ELF-1 (cell line): Measurements from ENCODE around the gene KIAA1614.
A peak's percentile ranks its signal among the peaks of the same experiment; 100 is the strongest.
"Not testable (repeated sequence)": the region's sequence is repeated elsewhere in the genome, so short reads cannot be mapped to it uniquely, and the experiment has no call there.

Experiments used
- DNase-seq: peaks from one replicate; pipeline ENCODE4 v3.0.0-alpha.2; 2016; ENCODE audit warnings: low read depth, low spot score

Gene KIAA1614

DNA sequence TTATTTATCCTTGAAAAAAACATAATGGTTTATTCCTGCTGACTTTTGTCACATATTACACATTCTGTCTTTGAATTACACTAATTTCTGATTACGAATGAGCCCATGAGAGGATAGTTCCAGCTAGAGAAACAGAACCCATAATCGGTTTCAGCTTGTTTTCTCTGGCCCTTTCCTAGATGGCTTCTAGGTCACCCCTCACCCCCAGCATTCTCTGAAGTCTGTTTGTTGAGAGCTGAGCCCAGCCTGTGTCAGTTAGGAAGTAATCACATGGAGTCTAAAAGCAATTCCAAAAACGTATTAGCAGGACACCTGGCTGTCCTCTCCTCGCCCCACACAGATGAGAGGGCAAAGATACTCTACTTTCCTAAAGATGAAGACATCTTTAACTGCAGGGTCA is 48.9 kb downstream of the KIAA1614 start:
- no peak for DNase-seq

DNA sequence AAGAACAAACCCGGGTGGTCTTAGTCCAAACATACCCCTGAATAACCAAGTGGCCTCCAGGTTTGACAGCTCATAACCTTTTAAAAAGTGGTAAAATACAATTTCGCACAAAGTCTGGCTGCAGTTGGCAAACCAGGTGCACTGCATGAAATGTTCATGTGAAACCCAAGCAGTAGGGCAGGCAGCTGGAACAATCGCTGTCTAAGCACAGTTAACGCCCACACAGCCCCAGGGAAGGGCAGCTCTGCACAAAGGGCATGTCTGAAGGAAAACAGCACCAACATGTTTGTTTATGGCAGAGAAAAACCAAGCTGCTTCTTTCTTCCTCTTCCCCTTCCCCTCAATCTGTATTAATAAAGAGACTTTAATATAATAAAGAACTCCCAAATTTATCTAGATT is 49.5 kb downstream of the KIAA1614 start:
- no peak for DNase-seq

DNA sequence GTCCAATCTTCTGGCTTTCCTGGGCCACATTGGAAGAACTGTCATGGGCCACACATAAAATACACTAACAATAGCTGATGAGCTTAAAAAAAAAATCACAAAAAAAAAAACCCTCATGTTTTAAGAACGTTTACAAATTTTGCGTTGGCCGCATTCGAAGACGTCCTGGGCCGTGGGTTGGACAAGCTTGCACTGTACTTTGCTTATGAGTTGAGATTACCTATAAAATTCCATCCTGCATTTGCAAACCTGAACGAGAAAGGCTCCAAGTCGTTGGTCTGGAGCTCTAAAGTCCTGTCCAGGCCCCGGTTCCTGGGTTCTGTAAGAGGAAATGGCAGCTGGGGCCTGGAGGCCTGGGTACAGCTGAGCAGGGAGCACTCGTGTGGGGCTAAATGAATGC is 51.4 kb downstream of the KIAA1614 start:
- no peak for DNase-seq

DNA sequence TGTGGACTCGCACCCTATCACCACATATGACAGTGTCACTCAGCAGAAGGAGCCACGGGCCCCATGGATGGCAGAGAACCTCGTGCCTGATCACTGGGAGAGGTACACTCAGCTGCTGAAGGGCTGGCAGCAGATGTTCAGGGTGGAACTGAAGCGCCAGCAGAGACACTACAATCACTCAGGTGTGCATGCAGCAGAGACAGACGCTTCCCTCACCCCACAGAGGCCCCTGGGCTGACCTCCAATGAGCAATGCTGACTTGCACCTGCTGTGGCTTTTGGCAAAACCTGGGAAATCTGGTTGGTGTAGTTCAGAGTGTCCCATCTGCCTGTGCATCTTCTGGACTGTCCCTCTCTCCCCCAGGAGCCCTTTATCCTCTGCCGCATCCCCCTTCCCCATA is 51.9 kb downstream of the KIAA1614 start:
- DNase-seq, result no peak

DNA sequence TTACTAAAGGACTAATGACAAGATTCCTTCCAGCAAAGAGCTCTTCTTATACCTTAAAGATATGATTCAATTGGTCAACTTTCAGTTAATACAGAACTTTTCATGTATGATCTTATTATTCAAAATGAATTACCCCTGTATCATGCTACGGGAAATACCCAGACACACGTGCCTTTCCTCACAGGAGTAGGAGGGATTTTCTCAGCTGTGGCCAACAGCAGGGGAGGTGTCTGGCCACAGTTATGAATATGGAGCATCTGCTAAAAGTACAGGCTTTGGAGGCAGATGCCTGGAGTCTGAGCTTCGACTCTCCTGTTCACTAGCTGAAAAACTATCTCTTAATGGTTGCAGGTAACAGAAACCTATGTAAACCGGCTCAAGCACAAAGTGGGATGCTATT is 53.6 kb downstream of the KIAA1614 start:
- DNase-seq, result no peak

DNA sequence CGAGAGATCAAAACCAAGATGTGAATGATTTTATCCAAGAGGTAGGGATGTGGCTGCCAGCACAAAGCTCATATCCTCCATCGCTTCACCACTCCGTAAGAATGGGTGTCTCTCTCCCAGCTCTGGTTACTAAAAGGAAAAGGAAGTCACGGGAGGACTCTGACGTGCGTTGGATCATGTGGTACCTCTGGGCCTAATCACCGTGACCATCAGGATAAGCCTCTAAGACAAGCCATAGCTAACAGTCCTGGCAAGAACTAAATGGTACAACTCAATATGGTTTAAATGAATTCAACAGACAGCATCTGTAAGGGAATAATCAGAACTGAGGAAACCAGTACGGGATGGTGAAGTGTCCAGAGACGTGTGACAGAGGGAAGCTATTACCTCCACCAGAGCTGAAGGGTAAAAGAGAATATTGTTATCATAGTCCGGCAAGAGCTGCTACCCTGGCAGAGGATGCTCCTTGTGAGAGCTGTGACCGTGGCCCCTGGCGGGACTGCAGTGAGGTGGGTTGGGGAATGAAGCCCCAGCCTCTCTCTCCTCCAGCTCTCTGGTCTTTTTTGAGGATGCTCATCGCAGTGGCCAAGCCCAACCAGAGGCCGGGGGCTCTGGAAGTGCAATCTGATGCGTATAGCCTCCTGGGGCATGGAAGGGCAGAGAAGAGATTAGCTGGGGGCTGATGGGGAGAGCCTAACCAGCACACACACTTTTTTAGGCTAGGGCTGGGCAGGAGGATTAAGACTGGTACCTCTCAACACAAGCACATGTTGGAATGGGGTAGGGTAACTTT is 54.2 kb downstream of the KIAA1614 start:
- DNase-seq, result peak; percentile 45

DNA sequence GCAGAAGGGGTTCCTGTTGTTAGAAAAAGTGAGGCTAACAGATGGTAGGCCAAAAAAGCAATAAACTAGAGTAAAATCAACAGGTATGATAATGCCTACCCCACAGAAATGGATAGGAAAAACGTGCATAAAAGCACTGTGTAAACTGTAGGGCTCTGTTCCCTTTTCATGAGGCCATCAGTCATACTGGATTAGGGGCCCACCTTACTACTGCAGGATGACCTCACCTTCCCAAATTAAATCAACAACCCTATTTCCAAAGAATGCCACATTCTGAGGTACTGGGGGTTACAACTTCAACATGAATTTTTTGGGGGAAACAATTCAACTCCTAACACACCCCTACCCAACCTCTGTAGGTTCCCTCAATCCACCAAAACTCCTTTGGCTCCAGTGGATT is 54.9 kb downstream of the KIAA1614 start:
- DNase-seq, result no peak

DNA sequence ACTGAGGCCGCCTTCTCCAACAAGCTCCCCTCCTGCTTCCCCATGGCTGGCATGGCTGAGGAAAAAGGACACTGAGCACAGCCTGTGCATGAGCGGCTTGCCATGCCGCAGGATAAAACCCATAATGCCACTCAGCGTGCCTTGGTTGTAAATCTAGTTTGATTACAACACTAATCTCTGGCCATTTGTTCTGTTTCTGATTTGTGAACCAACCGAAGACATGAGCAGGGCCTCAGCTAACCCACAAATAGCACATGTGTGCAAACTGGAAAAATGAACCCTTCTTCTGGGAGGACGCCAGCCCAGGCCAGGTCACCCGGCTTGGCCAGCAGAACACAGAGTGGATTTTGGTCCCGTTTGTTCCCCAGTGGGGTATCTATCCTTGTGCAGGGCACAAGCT is 56.1 kb downstream of the KIAA1614 start:
- not testable (repeated sequence) for DNase-seq

DNA sequence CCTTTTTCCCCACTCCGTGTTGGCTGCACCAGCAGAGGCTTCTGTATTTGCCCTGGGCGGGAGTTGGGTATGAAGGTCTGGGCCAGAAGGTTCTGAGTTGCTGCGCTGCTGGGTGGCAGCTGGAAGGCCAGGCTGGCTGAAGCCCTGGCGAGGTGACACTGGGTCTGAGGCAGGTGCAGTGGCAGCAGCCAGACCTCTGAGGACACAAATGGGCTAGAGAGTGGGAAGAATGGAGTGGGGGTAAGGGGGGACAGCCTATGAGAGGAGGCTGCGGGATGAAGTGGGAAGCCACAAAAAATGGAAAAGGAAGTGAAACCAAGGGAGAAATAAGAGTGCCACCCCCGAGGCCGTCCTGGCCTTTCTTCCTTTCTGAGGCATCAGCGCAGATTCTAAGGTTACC is 56.7 kb downstream of the KIAA1614 start:
- no peak for DNase-seq

DNA sequence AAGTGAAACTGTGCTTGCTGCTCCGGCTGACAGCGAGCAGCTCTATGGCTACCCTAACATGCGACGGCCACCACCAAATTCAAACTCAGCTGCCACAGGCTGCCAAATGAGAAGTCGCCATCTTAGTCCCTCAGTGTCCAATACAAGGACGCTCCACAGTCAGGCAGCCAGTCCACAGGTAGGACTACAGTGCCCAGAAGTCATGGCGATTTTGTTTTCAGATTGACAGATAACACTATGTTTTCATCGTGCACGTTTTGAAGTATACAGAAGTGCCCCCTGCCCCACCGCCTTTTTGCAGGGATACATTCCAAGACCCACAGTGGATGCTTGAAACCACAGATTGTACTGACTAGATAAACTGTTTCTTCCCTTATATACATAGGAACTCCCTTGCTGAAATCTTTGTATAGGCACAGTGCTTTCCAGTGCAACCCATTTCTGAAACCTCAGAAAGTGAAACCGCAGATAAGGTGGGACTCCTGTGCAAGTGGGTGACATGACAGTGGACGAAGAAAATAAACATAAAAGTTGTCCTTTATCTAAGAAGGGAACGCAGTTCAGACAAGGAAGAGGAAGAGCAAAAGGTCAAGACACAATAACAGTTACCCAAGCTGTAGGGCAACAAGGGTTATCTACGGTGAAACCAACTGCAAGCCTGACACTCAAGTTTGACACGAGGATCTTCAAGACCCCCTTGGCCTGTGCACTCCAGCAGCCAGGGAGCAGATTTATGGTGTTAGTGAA is 57.8 kb downstream of the KIAA1614 start:
- no peak for DNase-seq

DNA sequence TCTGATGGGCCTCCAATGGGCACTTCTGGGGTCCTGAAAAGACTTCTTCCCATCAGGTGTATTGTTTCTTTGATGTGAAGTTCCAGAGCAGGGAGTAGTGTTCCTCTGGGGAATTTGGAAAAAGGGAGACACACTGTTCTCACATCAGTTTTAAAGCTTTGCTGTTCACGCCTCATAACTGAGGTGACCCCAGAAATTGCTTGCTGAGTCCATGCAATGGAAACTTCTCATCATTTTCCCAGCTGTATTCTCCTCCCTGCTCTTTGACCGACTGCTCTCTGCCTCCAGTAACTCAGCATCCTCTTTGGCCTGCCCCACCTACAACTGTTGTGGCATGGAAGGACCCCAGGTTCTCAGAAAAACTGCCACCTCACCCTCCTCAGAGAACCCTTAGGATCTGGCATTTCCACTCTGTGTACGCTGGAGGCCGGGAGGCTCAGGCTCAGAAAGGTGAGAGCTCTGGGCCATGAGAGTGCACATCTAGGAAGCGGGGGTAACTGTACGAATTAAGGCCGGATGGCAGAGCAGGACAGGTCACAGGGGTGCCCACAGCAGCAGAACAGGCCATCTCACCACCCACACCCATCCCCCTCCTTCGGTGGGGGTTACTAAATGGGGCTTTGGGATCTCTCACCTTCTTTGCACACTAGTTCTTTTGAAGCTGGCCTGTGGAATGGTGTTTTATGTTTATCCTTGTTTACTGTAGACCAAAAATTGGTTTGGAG is 58.7 kb downstream of the KIAA1614 start:
- DNase-seq, result no peak

DNA sequence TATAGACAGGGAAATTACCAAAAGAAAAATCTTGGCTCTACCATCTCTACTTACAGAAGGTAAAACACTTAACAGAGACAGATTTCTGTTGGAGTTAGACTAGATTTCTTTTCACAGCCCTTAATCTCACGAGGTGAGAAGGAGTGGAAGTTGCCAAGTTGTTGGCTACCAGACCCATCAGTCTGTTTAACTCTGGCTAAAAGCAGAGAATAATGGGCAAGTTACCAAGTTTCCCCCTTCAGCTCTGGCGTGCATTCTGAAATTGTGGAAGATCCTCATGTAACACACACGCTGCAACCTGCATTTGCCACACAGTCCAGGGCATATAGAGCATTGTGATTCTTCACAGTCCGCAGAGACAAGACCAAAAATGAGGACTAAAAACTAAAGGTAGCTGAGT is 60.7 kb downstream of the KIAA1614 start:
- DNase-seq, result no peak

DNA sequence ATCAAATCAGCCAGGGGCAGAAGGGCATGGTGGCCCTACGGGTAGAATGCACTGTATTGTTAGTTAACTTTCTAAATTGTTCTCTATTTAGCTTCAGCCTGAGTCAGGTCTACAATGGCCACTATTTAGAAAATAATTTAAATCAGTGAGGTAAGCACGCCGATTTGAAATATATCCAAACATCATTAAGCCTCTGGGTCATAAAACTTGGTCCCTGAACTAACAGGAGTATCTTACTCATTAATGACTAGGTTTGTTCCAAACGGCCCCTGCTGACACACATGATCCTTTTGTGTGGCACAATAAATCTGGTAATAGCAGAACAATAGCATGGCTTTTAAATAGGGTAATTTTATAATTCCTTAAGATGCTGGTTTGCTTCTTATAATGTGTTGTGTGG is 61.5 kb downstream of the KIAA1614 start:
- no peak for DNase-seq

DNA sequence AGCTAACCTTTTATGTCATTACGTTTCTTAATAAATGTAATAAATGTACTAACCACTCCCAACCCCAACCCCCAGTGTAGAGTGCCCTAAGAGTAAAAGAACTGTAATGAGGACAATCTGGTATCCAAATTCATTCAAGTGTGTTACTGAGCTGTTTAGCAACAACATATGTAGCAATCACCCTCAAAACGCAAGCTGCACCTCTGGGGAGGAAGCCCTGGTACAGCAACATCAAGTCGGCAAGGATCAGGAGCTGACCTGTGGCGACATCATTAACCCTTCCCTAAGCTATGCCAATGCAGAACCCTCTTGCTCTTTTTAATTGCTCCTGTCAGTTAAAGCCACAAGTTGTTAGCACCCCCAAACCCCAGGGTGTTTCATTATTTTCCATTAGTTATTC is 62.9 kb downstream of the KIAA1614 start:
- DNase-seq, result no peak

DNA sequence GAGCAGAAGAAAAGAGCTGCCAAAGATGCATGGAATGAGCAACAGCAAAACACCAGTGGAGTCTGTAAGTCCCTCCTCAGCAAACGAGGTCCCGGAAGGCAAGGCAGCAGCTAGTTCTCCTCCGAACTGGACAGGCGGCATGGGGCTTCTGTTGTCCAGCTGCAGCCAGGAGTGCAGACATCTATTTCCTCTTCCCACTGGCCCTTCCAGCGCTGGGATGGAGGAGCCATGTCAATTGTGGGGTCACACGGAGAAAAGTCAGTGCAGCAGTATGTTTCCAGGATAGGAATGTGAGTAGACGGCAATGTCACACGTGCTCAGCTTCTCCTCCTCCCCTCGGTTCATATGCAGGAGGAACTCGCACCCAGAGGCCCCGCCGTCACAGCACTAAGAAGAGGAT is 63.5 kb downstream of the KIAA1614 start:
- DNase-seq, result no peak

DNA sequence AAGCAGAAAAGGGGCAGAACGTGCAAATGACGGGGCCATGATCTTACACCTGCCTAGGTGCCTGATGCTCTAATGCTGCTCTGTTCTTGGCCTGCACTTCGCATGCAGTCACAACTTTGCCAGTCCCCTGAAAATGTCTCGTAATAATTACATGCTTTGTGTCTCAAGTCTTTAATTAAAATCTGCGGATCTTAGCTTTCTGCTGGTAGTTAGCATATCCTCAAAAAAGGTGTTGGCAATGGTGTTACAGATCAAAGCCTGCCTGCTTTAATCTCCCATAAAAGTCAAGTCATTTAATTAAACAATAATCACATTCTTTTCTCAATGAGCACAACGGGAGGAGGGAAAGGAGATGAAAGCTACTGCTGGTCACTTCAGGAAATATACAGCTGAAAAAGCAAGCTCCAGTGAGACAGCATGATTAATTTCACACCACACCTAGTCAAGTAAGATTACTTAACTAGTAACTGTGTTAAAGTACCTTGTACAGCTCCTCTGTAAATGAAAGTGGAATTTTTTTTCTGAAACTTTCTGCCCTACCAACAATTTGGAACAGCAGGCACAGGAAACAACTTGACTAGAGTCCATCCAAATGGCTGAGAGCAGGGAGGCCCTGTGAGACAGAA is 64.1 kb downstream of the KIAA1614 start:
- DNase-seq, result no peak

DNA sequence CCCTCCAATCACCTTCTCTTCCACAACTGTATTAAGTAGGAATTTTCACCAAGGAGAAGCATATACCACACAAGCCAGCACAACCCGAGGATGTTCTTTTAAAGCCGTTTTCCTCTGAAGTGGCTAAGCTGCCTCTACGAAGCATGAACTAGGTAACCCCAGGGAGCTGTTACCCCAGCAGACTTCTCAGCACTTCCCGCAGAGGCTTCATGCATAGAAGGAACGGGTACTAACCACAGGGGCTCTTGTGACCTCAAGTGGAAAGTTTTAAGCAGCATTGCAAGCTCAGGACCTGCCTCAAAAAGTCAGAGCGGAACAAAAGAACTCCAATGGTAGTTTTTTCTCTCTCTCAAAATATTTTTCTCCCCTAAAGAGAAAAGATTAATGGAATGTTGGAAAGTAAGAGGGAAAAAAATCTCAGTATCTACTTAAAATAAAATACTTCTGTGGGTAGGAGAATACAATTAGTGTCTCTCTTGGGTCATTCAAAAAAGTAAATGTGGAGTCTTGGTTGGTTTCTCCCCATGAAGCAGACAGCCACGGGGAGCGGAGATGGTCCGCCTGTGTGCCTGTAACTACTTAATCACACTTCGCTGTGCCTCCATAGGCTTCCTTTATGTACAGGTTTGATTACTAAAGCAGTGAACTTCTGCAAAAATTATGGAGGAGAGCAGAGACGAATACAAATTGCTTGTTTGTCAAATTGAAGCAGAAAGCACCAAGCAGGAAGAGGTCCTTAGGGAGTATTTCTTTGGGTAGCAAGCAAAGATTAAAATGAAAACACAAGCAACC is 69.1 kb downstream of the KIAA1614 start:
- no peak for DNase-seq

DNA sequence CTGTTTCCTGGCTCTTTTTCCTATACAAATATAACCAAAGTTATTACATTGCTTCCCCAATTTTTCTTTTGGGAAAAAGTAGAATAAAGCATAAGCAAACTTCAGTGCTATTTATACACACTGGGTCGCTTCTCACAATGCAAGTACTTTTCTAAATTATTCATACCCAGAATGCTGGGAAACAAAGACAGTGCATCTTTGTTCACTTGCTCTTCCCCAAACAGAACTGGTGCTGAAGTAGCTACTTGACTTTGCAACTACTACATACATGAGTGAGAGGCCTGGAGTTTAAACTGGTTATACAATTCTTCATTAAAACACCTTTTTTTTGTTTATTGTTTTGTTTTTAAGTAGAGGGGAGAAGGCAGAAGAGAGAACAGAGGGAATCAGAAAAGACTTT is 69.7 kb downstream of the KIAA1614 start:
- DNase-seq, result no peak

DNA sequence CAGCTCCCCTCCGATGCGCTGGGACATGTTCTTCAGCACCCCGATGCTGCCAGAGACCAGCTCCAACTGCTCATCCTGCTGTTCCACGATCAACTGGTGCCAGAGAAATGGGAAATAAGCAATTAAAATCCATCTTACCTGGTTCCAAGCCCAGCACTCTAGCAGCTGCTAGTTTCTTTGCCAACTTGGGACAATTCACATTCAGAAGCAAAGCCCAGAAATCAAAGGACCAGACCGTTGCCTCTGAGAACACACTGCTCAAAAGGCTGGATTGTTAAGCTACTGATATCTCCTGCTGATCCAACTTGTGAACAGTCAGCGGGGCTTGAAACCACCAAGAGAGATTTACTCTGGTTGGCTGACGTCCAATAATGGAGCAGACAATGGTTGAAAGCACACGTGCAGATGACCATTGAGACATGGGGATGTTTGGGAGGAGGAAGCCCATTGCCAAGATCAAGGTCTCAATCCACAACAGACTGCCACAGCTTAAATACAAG is 75.6 kb downstream of the KIAA1614 start:
- no peak for DNase-seq

DNA sequence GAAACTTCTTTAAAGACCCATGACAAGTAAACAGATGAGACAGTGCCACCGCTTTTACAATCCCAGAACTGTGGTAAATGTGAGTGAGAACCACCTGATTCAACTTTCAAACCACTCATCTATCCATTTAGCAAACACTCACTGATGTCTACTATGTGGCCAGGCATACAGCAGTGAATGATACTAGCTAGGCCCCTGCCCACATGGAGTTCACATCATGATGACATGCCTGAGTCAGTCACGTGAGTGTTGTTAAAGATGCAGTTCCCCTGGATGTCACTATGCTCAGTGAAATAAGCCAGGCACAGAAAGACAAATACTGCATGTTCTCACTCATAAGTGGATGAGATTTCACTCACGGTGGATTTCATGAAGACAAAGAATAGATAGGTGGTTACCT is 81.6 kb downstream of the KIAA1614 start:
- no peak for DNase-seq

DNA sequence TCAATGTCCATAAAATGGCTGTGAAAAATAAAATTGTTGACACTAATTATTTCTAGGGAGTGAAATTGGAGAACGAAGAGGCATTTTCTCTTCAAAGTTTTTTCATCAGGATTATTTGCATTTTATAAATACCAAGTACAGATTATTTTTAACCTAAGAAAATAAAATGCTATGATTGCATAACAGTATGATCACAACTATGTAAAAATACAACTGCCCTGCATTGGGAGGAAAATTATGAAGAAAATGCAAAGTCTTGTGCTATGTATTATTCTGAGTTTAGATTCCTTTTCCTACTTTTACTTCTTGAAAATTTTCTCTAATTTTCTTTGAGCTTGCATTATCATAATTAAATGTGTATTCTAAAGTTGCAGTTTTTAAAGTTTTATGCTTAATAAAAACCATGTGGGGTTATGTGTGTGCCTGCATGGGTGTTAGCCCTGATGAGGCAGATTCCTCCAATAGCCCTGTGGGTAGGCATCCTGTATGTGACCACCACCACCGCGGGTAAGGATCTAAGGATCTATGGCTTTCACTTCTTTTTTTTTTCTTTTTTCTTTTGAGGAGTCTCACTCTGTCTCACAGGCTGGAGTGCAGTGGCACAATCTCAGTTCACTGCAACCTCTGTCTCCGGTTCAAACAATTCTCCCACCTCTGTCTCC is 85.3 kb downstream of the KIAA1614 start:
- DNase-seq, result no peak
